SK-N-SH treated with all-trans-retinoic acid at 6 μM for 48 hours (cell line): Measurements from ENCODE around the gene MYO15A.

Experiments
- ATAC-seq: fragments of 200-7000 bp; cut with Tn5 transposase; 3 replicates; pipeline ENCODE4 v1.9.1; 2020; ENCODE audit warnings: mild to moderate bottlenecking, moderate library complexity
- ARNTL ChIP-seq: fragments of 450-650 bp; formaldehyde crosslinking; IDR thresholded peaks from 2 replicates; pipeline ENCODE4 v1.5.0; 2020; ENCODE audit warnings: low read depth, mild to moderate bottlenecking, moderate library complexity, borderline replicate concordance
- BACH2 ChIP-seq: fragments of 250-450 bp; sonication (Bioruptor Pico); IDR thresholded peaks from 2 replicates; pipeline ENCODE4 v1.9.0; 2021; ENCODE audit warnings: mild to moderate bottlenecking, borderline replicate concordance
- CSDC2 ChIP-seq: fragments of 250-450 bp; sonication (Bioruptor Pico); IDR thresholded peaks from 2 replicates; pipeline ENCODE4 v1.5.0; 2020; ENCODE audit warnings: mild to moderate bottlenecking, moderate library complexity
- GLIS3 ChIP-seq: fragments of 250-450 bp; sonication (Bioruptor Pico); IDR thresholded peaks from 2 replicates; pipeline ENCODE4 v1.5.0; 2020; ENCODE audit warnings: mild to moderate bottlenecking, moderate library complexity
- ISL1 ChIP-seq: fragments of 250-450 bp; sonication (Bioruptor Pico); IDR thresholded peaks from 2 replicates; pipeline ENCODE4 v2.1.2; 2022; ENCODE audit warnings: mild to moderate bottlenecking, moderate library complexity
- OSR1 ChIP-seq: fragments of 250-450 bp; sonication (Bioruptor Pico); IDR thresholded peaks from 2 replicates; pipeline ENCODE4 v1.8.0; 2022; ENCODE audit warnings: moderate library complexity, mild to moderate bottlenecking, inconsistent platforms
- PPARA ChIP-seq: fragments of 250-450 bp; sonication (Bioruptor Pico); IDR thresholded peaks from 2 replicates; pipeline ENCODE4 v1.5.0; 2020; ENCODE audit warnings: mild to moderate bottlenecking, borderline replicate concordance
- SNAI2 ChIP-seq: fragments of 250-450 bp; sonication (Bioruptor Pico); IDR thresholded peaks from 2 replicates; pipeline ENCODE4 v1.5.0; 2020; ENCODE audit warnings: mild to moderate bottlenecking, moderate library complexity
- TCF4 ChIP-seq: fragments of 250-450 bp; sonication (Bioruptor Pico); IDR thresholded peaks from 2 replicates; pipeline ENCODE4 v1.8.0; 2021; ENCODE audit warnings: mild to moderate bottlenecking, moderate library complexity, borderline replicate concordance
- TOX ChIP-seq: fragments of 250-450 bp; sonication (Bioruptor Pico); IDR thresholded peaks from 2 replicates; pipeline ENCODE4 v1.8.0; 2021; ENCODE audit warnings: mild to moderate bottlenecking, moderate library complexity, borderline replicate concordance
- ZC3H10 ChIP-seq: fragments of 250-450 bp; sonication (Bioruptor Pico); IDR thresholded peaks from 2 replicates; pipeline ENCODE4 v1.5.1; 2021; ENCODE audit warnings: mild to moderate bottlenecking, moderate library complexity
- ZFP3 ChIP-seq: fragments of 250-450 bp; sonication (Bioruptor Pico); IDR thresholded peaks from 2 replicates; pipeline ENCODE4 v1.5.0; 2020; ENCODE audit warnings: mild to moderate bottlenecking, moderate library complexity
- ZFP30 ChIP-seq: fragments of 450-650 bp; formaldehyde crosslinking; IDR thresholded peaks from 2 replicates; pipeline ENCODE4 v1.5.0; 2022; ENCODE audit warnings: mild to moderate bottlenecking, moderate library complexity
- ZNF565 ChIP-seq: fragments of 450-650 bp; formaldehyde crosslinking; conservative IDR thresholded peaks from 2 replicates; pipeline ENCODE4 v1.5.0; 2020; ENCODE audit warnings: low read depth, mild to moderate bottlenecking, moderate library complexity
- ZNF70 ChIP-seq: fragments of 450-650 bp; formaldehyde crosslinking; IDR thresholded peaks from 2 replicates; pipeline ENCODE4 v1.5.0; 2020; ENCODE audit warnings: mild to moderate bottlenecking, moderate library complexity
- ZNF8 ChIP-seq: fragments of 450-650 bp; formaldehyde crosslinking; IDR thresholded peaks from 2 replicates; pipeline ENCODE4 v1.5.0; 2020; ENCODE audit warnings: mild to moderate bottlenecking, moderate library complexity
- TF ChIP-seq, protein P1 (sequence below): fragments of 250-450 bp; sonication (Bioruptor Pico); IDR thresholded peaks from 2 replicates; pipeline ENCODE4 v1.5.0; 2020; ENCODE audit warnings: mild to moderate bottlenecking, moderate library complexity
- TF ChIP-seq, protein P2 (sequence below): fragments of 250-450 bp; sonication (Bioruptor Pico); IDR thresholded peaks from 2 replicates; pipeline ENCODE4 v1.8.0; 2020; ENCODE audit warnings: mild to moderate bottlenecking, moderate library complexity, borderline replicate concordance
- TF ChIP-seq, protein P3 (sequence below): fragments of 250-450 bp; sonication (Bioruptor Pico); IDR thresholded peaks from 2 replicates; pipeline ENCODE4 v1.5.1; 2020; ENCODE audit warnings: low read depth, mild to moderate bottlenecking, moderate library complexity
- TF ChIP-seq, protein P4 (sequence below): fragments of 250-450 bp; sonication (Bioruptor Pico); IDR thresholded peaks from 2 replicates; pipeline ENCODE4 v1.8.0; 2021; ENCODE audit warnings: low read depth, mild to moderate bottlenecking, moderate library complexity, borderline replicate concordance
- TF ChIP-seq, protein P5 (sequence below): fragments of 250-450 bp; sonication (Bioruptor Pico); IDR thresholded peaks from 2 replicates; pipeline ENCODE4 v1.5.1; 2021; ENCODE audit warnings: mild to moderate bottlenecking, moderate library complexity

MYO15A gene

DNA sequence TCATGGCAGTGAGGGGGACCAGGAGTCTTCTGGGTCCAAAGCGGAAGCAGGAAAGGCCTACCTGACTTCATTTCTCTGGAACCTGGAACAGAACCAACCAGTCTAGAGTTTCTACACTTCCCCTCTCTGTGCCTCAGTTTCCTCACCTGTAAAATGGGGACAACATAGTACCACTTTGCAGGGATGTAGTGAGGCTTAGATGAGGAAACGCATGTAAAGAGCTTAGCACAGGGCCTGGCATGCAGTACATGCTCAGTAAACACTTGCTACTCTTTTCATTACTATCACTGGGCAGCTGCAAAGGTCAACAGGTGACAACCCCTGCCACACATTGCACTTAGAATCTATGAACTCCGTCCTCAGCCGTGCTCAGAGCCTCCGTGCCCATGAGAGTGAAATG, 24.2 kb downstream of the MYO15A start:
- TF ChIP-seq GLIS3 = no peak
- TF ChIP-seq ARNTL (CRISPR knock-in tag) = no peak
- no peak for TF ChIP-seq SNAI2 (CRISPR knock-in tag)
- no peak for TF ChIP-seq ZNF70 (CRISPR knock-in tag)
- TF ChIP-seq, protein P1, sequence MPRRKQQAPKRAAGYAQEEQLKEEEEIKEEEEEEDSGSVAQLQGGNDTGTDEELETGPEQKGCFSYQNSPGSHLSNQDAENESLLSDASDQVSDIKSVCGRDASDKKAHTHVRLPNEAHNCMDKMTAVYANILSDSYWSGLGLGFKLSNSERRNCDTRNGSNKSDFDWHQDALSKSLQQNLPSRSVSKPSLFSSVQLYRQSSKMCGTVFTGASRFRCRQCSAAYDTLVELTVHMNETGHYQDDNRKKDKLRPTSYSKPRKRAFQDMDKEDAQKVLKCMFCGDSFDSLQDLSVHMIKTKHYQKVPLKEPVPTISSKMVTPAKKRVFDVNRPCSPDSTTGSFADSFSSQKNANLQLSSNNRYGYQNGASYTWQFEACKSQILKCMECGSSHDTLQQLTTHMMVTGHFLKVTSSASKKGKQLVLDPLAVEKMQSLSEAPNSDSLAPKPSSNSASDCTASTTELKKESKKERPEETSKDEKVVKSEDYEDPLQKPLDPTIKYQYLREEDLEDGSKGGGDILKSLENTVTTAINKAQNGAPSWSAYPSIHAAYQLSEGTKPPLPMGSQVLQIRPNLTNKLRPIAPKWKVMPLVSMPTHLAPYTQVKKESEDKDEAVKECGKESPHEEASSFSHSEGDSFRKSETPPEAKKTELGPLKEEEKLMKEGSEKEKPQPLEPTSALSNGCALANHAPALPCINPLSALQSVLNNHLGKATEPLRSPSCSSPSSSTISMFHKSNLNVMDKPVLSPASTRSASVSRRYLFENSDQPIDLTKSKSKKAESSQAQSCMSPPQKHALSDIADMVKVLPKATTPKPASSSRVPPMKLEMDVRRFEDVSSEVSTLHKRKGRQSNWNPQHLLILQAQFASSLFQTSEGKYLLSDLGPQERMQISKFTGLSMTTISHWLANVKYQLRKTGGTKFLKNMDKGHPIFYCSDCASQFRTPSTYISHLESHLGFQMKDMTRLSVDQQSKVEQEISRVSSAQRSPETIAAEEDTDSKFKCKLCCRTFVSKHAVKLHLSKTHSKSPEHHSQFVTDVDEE = no peak
- no peak for TF ChIP-seq ISL1
- TF ChIP-seq TCF4 (CRISPR knock-in tag) = no peak
- TF ChIP-seq, protein P2, sequence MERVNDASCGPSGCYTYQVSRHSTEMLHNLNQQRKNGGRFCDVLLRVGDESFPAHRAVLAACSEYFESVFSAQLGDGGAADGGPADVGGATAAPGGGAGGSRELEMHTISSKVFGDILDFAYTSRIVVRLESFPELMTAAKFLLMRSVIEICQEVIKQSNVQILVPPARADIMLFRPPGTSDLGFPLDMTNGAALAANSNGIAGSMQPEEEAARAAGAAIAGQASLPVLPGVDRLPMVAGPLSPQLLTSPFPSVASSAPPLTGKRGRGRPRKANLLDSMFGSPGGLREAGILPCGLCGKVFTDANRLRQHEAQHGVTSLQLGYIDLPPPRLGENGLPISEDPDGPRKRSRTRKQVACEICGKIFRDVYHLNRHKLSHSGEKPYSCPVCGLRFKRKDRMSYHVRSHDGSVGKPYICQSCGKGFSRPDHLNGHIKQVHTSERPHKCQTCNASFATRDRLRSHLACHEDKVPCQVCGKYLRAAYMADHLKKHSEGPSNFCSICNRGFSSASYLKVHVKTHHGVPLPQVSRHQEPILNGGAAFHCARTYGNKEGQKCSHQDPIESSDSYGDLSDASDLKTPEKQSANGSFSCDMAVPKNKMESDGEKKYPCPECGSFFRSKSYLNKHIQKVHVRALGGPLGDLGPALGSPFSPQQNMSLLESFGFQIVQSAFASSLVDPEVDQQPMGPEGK (CRISPR knock-in tag) = no peak
- TF ChIP-seq BACH2 = no peak
- TF ChIP-seq, protein P3, sequence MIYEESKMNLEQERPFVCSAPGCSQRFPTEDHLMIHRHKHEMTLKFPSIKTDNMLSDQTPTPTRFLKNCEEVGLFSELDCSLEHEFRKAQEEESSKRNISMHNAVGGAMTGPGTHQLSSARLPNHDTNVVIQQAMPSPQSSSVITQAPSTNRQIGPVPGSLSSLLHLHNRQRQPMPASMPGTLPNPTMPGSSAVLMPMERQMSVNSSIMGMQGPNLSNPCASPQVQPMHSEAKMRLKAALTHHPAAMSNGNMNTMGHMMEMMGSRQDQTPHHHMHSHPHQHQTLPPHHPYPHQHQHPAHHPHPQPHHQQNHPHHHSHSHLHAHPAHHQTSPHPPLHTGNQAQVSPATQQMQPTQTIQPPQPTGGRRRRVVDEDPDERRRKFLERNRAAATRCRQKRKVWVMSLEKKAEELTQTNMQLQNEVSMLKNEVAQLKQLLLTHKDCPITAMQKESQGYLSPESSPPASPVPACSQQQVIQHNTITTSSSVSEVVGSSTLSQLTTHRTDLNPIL (CRISPR knock-in tag) = no peak
- TF ChIP-seq ZC3H10 = no peak
- TF ChIP-seq OSR1 (CRISPR knock-in tag) = no peak
- no peak for TF ChIP-seq ZFP30
- TF ChIP-seq ZFP3 (CRISPR knock-in tag) = no peak
- TF ChIP-seq ZNF565 (CRISPR knock-in tag) = no peak
- no peak for ATAC-seq

DNA sequence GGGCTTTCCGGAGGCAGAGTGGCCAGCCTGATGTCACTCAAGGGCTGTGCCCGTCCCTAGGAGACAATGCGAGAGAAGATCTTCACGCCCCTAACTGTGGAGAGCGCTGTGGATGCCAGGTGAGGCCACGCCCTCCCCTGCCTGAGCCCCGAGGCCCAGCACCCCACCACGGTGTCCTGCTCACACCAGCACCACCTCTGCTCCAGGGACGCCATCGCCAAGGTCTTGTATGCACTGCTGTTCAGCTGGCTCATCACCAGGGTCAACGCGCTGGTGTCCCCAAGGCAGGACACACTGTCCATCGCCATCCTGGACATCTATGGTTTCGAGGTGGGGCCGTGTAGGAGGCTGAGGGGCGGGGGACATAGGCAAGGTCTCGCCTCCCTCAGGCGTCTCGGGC, 27.8 kb downstream of the MYO15A start:
- no peak for ATAC-seq
- no peak for TF ChIP-seq PPARA (CRISPR knock-in tag)
- no peak for TF ChIP-seq TOX (CRISPR knock-in tag)
- TF ChIP-seq CSDC2 (CRISPR knock-in tag) = no peak
- TF ChIP-seq, protein P3 (CRISPR knock-in tag) = no peak
- no peak for TF ChIP-seq ZNF70 (CRISPR knock-in tag)
- TF ChIP-seq, protein P1 = no peak
- TF ChIP-seq, protein P4, sequence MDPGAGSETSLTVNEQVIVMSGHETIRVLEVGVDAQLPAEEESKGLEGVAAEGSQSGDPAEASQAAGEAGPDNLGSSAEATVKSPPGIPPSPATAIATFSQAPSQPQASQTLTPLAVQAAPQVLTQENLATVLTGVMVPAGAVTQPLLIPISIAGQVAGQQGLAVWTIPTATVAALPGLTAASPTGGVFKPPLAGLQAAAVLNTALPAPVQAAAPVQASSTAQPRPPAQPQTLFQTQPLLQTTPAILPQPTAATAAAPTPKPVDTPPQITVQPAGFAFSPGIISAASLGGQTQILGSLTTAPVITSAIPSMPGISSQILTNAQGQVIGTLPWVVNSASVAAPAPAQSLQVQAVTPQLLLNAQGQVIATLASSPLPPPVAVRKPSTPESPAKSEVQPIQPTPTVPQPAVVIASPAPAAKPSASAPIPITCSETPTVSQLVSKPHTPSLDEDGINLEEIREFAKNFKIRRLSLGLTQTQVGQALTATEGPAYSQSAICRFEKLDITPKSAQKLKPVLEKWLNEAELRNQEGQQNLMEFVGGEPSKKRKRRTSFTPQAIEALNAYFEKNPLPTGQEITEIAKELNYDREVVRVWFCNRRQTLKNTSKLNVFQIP (CRISPR knock-in tag) = no peak
- TF ChIP-seq, protein P5, sequence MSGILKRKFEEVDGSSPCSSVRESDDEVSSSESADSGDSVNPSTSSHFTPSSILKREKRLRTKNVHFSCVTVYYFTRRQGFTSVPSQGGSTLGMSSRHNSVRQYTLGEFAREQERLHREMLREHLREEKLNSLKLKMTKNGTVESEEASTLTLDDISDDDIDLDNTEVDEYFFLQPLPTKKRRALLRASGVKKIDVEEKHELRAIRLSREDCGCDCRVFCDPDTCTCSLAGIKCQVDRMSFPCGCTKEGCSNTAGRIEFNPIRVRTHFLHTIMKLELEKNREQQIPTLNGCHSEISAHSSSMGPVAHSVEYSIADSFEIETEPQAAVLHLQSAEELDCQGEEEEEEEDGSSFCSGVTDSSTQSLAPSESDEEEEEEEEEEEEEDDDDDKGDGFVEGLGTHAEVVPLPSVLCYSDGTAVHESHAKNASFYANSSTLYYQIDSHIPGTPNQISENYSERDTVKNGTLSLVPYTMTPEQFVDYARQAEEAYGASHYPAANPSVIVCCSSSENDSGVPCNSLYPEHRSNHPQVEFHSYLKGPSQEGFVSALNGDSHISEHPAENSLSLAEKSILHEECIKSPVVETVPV (CRISPR knock-in tag) = no peak
- no peak for TF ChIP-seq ZFP30
- no peak for TF ChIP-seq ZNF8
- TF ChIP-seq ARNTL (CRISPR knock-in tag) = no peak
- no peak for TF ChIP-seq ZC3H10
